HG03135 (cell line): ENCODE data around the gene NOS1AP.
"Not testable (repeated sequence)": the region's sequence is repeated elsewhere in the genome, so short reads cannot be mapped to it uniquely, and the experiment has no call there.

Source experiments
- ATAC-seq: cut with Tn5 transposase; IDR thresholded peaks from one replicate; pipeline ENCODE4 v1.9.1; 2021; ENCODE audit warnings: mild to moderate bottlenecking, moderate library complexity; ENCODE audit not compliant: unreplicated experiment

NOS1AP gene

DNA sequence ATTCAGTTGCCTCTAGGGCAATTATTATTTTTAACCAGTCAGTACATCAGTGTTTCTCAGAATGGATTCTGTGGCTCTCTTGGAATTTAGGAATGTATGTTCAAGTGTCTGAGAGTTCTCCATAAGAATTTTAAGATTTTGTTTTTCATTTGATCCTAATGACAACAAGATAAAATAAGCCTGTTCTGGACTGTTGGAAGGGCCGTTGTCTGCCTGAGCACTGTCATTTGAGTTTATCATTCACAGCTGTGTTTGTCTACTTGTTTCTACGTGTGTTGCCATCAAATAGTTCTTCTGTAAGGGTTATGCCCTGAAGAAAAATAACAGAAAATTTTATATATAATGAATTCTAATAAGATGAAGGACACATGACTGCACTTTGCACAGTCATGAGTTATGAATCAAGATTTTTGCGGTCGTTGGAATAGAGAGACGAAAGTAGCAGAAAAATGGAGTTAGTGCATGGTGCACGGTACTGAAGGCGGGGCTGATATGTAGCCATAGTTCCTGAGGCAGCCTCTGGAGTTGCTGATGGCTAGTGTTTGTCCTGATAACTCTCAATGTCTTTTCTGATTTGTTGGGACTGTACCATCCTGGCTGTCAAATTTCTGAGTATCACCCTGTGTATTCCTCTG, 92.5 kb downstream of the NOS1AP start:
- no peak for ATAC-seq

DNA sequence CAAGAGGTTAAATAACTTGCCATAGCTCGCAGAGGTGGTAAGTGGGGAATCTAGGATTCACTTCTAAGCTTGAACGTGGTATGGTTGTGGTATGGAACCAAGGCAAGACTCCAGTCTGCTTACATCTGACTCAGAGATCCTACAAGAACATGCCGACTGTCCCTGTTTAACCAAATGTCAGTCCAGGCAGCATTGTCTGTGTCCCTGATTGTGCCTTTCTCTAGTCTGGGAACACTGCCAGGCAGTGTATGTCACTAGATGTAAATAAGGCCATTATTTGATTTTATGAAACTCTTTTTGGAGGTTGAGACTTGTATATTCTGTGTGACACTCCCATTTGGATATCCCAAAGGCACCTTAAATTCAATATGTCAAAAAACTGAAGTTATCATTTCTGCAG, 96.0 kb downstream of the NOS1AP start:
- no peak for ATAC-seq

GRCh38 chr1:162166917-162167615, 97.6 kb downstream of the NOS1AP start:
- ATAC-seq: no peak

DNA sequence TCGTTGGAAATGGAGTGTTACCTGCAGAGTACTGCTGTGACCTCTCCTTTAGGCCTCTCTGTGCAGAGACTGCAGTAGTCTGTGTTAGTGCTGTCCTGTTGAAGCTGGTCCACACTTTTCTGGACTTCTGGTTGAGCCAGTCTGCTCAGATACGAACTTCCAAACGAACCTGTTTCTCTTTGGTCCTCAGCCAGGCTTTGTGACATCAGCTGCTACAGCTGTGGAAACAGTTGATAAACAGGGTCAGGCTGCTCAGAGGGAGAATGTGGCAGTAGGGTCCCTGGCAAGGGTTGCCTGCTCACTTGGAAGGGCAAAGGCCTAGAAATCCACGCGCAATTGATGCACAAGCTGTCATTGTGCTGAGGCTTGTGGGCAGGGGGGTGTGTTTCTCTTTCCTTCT, 98.8 kb downstream of the NOS1AP start:
- no peak for ATAC-seq

- no peak for ATAC-seq
These were observed 99.7 kb downstream of the NOS1AP start for GRCh38 chr1:162169031-162169790.

GRCh38 chr1:162171111-162171510, 101.6 kb downstream of the NOS1AP start:
- ATAC-seq: no peak

- no peak for ATAC-seq
These were observed 103.0 kb downstream of the NOS1AP start for GRCh38 chr1:162172311-162173102.

DNA sequence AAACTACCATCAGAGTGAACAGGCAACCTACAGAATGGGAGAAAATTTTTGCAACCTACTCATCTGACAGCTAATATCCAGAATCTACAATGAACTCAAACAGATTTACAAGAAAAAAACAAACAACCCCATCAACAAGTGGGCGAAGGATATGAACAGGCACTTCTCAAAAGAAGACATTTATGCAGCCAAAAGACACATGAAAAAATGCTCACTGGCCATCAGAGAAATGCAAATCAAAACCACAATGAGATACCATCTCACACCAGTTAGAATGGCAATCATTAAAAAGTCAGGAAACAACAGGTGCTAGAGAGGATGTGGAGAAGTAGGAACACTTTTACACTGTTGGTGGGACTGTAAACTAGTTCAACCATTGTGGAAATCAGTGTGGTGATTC, 104.1 kb downstream of the NOS1AP start:
- not testable (repeated sequence) for ATAC-seq

DNA sequence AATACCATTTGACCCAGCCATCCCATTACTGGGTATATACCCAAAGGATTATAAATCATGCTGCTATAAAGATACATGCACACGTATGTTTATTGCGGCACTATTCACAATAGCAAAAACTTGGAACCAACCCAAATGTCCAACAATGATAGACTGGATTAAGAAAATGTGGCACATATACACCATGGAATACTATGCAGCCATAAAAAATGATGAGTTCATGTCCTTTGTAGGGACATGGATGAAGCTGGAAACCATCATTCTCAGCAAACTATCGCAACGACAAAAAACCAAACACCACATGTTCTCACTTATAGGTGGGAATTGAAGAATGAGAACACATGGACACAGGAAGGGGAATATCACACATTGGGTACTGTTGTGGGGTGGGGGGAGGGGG, 104.5 kb downstream of the NOS1AP start:
- not testable (repeated sequence) for ATAC-seq

DNA sequence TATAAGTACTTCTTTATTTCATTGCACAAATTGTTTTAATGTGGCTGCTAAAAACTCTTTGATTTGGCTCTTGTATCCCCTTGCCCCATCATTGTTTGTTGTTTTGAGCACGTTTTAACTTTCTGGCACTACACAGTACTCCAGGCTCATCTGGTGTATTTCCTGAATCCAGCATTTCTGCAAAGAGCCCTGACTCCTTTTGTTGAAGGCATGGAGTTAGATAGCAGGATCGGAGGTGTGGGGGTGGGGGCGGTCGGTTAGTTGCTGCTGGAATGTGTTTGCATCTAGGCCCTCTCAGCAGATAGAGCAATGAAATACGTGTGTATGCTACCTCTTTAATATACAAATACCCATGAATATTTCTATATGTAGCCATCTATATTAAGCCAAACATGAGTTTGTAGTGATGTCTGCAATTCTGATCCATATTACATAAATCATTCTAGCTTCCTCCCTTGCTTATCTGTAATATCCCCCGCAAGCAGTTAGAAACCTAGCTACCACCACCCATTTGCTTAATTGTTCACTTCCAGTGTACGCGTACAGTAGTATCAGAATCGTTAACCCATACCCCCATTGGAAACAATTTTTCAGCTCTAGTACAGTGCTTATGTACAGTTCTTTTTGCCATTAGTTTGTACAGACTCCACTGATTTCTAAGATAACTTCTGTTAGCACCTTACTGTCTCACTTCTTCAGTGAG, 106.0 kb downstream of the NOS1AP start:
- no peak for ATAC-seq

GRCh38 chr1:162177126-162177525, 107.6 kb downstream of the NOS1AP start:
- no peak for ATAC-seq

- ATAC-seq: no peak
These were observed 108.9 kb downstream of the NOS1AP start for GRCh38 chr1:162178432-162178831.

- no peak for ATAC-seq
These were observed 109.6 kb downstream of the NOS1AP start for GRCh38 chr1:162179121-162179520.

DNA sequence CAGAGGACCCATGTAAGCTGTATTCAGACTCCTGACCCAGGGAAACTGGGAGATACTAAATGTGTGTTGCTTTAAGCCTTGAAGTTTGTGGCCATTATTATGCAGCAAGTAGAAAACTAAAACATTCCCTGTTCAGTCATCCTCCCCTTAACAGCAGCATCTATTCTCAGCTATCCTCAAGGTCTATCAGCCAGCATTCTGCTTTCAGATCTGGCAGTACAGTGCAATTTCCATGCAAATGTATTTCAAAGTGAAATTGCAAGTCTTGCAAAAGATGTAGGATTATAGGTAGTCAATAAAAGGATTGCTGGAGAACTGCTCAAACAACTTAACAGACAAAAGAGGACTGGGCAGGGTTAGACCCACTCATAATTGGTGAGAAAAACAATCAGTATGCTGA, 111.3 kb downstream of the NOS1AP start:
- ATAC-seq: no peak

- ATAC-seq: no peak
These were observed 112.6 kb downstream of the NOS1AP start for GRCh38 chr1:162182090-162182489.

DNA sequence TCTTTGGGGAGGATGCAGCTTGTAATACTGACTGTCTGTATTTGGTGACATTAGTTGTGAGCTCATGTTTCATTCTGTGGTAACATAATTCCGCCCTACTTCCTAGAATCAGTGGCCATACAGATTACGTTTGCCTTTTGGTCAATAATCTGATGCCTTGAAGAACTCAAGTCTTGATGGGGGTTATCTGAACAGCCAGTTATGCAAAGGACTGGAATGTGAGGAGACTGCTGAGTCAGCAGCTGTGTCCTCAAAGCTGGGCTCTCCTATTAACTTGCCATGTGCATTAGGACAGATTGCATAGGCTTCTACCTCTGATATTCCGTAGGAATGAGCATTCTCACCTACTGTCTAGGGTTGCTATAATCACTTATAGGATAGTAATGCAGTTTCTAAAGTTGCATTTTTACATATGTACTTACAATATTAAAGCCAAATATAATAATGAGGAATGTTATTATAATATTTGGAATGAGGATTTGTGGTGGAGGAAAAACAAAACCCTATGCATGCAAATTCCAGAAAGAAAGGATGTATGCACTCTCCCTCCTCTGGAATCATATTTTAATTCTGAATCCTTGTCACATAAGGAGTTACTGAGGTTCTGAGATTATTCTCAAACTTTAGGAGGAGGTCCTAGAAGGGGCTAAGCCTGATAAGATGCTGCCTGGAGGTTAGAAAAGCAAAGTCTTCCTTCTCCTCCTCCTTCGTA, 116.0 kb downstream of the NOS1AP start:
- no peak for ATAC-seq

DNA sequence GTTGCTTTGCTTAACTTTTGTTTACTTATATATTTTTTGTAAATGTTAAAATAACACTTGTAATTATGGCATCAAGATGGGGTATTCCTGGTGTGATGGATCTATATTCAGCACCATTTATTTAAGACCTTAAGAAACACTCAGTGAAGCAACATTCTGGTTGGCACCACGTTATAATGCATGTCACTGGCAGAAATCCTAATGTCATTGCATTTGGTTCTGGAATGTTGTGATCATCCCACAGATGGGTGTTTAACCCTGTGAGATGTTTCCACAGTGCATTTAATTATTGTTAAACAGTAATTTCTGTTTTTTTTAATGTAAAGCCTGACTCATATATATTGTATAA, 116.5 kb downstream of the NOS1AP start:
- no peak for ATAC-seq

GRCh38 chr1:162186406-162186805, 116.9 kb downstream of the NOS1AP start:
- ATAC-seq: no peak

- no peak for ATAC-seq
These were observed 118.3 kb downstream of the NOS1AP start for GRCh38 chr1:162187687-162188276.

- ATAC-seq: no peak
These were observed 119.9 kb downstream of the NOS1AP start for GRCh38 chr1:162189345-162189744.
